Thyroid gland (tissue), 4 donors: ENCODE data around the gene EEF1A1. TPM values are rescaled to one million over a fixed set of nuclear protein-coding genes. Genes with fewer than 3 reads are reported as not detected.
A peak's percentile ranks its signal among the peaks of the same experiment; 100 is the strongest.
"Not testable (repeated sequence)": the region's sequence is repeated elsewhere in the genome, so short reads cannot be mapped to it uniquely, and the experiment has no call there.

Experiments
- DNase-seq, 2 donors: peaks; one replicate each; pipeline ENCODE4 v3.0.0-alpha.2; 2019
- H3K27ac ChIP-seq, 3 donors: fragments of 200-600 bp; sonication (generic); 1 replicate in 2 of 3; 2 replicates in 1 of 3; pipeline ENCODE4 v1.5.1; 2016 to 2019; ENCODE audit warnings: mild to moderate bottlenecking in 1 of 3, moderate library complexity in 1 of 3
- H3K27me3 ChIP-seq: fragments of 200-600 bp; sonication (generic); one replicate; pipeline ENCODE4 v1.5.1; 2019
- H3K36me3 ChIP-seq, 2 donors: fragments of 200-600 bp; sonication (generic); one replicate each; pipeline ENCODE4 v1.5.1; 2016 to 2019
- H3K4me1 ChIP-seq, 2 donors: fragments of 200-600 bp; sonication (generic); one replicate each; pipeline ENCODE4 v1.5.1; 2017 to 2019
- H3K4me3 ChIP-seq, 3 donors: fragments of 200-600 bp; sonication (generic); replicated peaks in 1 of 3; 1 replicate in 2 of 3; 2 replicates in 1 of 3; pipeline ENCODE4 v1.5.1; 2016; ENCODE audit warnings: mild to moderate bottlenecking in 1 of 3
- H3K9me3 ChIP-seq: fragments of 200-600 bp; sonication (generic); one replicate; pipeline ENCODE4 v1.5.1; 2017
- POLR2A ChIP-seq, 2 donors: fragments of 450-650 bp; IDR thresholded peaks; one replicate each; pipeline ENCODE4 v1.6.1; 2017; ENCODE audit warnings: antibody characterized with exemption in 2 of 2, mild to moderate bottlenecking in 2 of 2, moderate library complexity in 1 of 2
- WGBS, 2 donors: methylation state at CpG; one replicate each; pipeline ENCODE4 v1.1.5; 2017; 5-methylcytosine and 5-hydroxymethylcytosine counted together
- intact Hi-C: fragments of 100-400 bp; cut with DNase I; formaldehyde crosslinking; loops from one replicate; pipeline ENCODE4 v1.15.1; 2023
- total RNA-seq, 4 donors: library from RNA; depleted of rRNA; stranded (reverse); fragments of >200 nt; gene quantifications; one replicate each; pipeline ENCODE4 v1.2.3, GENCODE V29; 2016
- TF ChIP-seq, protein P1 (sequence below), 6 experiments: fragments of 200-600 bp in 3 of 6; fragments of 450-650 bp in 3 of 6; sonication (generic) in 3 of 6; IDR thresholded peaks; one replicate each; pipeline ENCODE4 v1.5.1; 2016 to 2019; ENCODE audit warnings: antibody characterized with exemption in 6 of 6, mild to moderate bottlenecking in 2 of 6, inconsistent platforms in 1 of 6, moderate library complexity in 1 of 6

EEF1A1 gene
- total RNA-seq, 4 donors from 2014 or later: 9,141 to 11,705 (median 10,644) TPM

GRCh38 chr6:73521351-73521985 lies 636 bp upstream of the EEF1A1 start:
- TF ChIP-seq, protein P1, sequence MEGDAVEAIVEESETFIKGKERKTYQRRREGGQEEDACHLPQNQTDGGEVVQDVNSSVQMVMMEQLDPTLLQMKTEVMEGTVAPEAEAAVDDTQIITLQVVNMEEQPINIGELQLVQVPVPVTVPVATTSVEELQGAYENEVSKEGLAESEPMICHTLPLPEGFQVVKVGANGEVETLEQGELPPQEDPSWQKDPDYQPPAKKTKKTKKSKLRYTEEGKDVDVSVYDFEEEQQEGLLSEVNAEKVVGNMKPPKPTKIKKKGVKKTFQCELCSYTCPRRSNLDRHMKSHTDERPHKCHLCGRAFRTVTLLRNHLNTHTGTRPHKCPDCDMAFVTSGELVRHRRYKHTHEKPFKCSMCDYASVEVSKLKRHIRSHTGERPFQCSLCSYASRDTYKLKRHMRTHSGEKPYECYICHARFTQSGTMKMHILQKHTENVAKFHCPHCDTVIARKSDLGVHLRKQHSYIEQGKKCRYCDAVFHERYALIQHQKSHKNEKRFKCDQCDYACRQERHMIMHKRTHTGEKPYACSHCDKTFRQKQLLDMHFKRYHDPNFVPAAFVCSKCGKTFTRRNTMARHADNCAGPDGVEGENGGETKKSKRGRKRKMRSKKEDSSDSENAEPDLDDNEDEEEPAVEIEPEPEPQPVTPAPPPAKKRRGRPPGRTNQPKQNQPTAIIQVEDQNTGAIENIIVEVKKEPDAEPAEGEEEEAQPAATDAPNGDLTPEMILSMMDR (IDR thresholded peaks at IDR 0.05): no peak
- peak in 1 of 2 donors; percentile 2 for TF ChIP-seq POLR2A (IDR thresholded peaks at IDR 0.05)
- H3K27ac ChIP-seq: peak overlapping the region; percentile 98 to 100 (median 99)
- H3K9me3 ChIP-seq: no peaks in the 10 kb centered on the region
- intact Hi-C loops: loop anchor here (10.0 kb wide), 1 partner anchor 53 kb away; no protein-coding TSS in a partner anchor
- DNase-seq: no peak
- H3K27me3 ChIP-seq: no peaks in the 10 kb centered on the region
- H3K36me3 ChIP-seq: peaks cover 26 to 39% of the 10 kb centered on the region in 2 donors
- 0 to 2% methylated on average over 14 to 22 of the region's 36 CpGs for WGBS, 2 donors
- peaks cover 16 to 32% of the 10 kb centered on the region in 2 donors for H3K4me1 ChIP-seq
- H3K4me3 ChIP-seq: peak overlapping the region; percentile 55 to 74 (median 56)

DNA sequence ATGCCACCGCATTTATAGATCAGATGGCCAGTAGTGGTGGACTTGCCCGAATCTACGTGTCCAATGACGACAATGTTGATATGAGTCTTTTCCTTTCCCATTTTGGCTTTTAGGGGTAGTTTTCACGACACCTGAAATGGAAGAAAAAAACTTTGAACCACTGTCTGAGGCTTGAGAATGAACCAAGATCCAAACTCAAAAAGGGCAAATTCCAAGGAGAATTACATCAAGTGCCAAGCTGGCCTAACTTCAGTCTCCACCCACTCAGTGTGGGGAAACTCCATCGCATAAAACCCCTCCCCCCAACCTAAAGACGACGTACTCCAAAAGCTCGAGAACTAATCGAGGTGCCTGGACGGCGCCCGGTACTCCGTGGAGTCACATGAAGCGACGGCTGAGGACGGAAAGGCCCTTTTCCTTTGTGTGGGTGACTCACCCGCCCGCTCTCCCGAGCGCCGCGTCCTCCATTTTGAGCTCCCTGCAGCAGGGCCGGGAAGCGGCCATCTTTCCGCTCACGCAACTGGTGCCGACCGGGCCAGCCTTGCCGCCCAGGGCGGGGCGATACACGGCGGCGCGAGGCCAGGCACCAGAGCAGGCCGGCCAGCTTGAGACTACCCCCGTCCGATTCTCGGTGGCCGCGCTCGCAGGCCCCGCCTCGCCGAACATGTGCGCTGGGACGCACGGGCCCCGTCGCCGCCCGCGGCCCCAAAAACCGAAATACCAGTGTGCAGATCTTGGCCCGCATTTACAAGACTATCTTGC lies 725 bp downstream of the EEF1A1 start:
- Histone ChIP-seq H3K4me3 (peak overlapping the region; percentile 85 to 97 (median 92)), H3K27ac (peak overlapping the region; percentile 98 to 100 (median 99)), H3K4me1 (peaks cover 24 to 44% of the 10 kb centered on the region in 2 donors), H3K27me3 (no peaks in the 10 kb centered on the region), H3K9me3 (no peaks in the 10 kb centered on the region), H3K36me3 (peaks cover 32 to 40% of the 10 kb centered on the region in 2 donors)
- intact Hi-C loops: loop anchor here (5.0 to 10.0 kb wide), 3 partner anchors 55 to 132 kb away; partner anchors contain the start of gene SLC17A5
- 1% methylated on average over 15 to 49 of the region's 56 CpGs for WGBS, 2 donors
- DNase-seq: peak; percentile 70 to 75
- TF ChIP-seq, protein P1 (IDR thresholded peaks at IDR 0.05): no peak
- peak in 1 of 2 donors; percentile 34 for TF ChIP-seq POLR2A (IDR thresholded peaks at IDR 0.05)

DNA sequence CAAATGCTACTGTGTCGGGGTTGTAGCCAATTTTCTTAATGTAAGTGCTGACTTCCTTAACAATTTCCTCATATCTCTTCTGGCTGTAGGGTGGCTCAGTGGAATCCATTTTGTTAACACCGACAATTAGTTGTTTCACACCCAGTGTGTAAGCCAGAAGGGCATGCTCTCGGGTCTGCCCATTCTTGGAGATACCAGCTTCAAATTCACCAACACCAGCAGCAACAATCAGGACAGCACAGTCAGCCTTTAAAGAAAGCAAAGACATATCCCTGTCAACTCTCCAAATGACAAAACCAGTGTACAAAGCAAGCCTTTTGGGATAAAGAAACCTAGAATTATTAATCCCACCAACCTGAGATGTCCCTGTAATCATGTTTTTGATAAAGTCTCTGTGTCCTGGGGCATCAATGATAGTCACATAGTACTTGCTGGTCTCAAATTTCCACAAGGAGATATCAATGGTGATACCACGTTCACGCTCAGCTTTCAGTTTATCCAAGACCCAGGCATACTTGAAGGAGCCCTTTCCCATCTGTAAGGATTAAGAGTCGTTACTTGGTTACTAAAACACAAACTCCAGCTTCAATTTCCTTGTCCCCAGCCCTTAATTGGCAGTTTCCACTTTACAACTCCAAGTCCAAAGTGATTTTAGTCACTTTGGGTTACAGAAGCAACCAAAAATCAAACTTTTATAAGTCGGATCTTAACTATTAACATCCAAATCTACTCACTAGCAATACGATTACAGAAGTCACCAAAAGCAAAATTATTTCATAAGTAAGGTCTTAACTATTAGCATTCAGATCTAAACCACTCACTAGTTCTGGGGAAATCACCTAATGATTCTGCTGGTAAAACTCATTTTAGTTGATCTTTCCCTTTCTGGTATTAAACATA lies 1.6 kb downstream of the EEF1A1 start:
- not testable (repeated sequence) for DNase-seq, H3K9me3 ChIP-seq, H3K27me3 ChIP-seq
- 11 to 20% methylated on average over 8 of the region's 8 CpGs for WGBS, 2 donors
- H3K4me3 ChIP-seq: peak overlapping the region; percentile 85 to 97 (median 92)
- peak overlapping the region; percentile 98 to 100 (median 99) for H3K27ac ChIP-seq
- peaks cover 32 to 40% of the 10 kb centered on the region in 2 donors for H3K36me3 ChIP-seq
- H3K4me1 ChIP-seq: peaks cover 24 to 46% of the 10 kb centered on the region in 2 donors
- intact Hi-C loops: loop anchor here (5.0 kb wide), 2 partner anchors 93 to 133 kb away; partner anchors contain the start of gene SLC17A5

DNA sequence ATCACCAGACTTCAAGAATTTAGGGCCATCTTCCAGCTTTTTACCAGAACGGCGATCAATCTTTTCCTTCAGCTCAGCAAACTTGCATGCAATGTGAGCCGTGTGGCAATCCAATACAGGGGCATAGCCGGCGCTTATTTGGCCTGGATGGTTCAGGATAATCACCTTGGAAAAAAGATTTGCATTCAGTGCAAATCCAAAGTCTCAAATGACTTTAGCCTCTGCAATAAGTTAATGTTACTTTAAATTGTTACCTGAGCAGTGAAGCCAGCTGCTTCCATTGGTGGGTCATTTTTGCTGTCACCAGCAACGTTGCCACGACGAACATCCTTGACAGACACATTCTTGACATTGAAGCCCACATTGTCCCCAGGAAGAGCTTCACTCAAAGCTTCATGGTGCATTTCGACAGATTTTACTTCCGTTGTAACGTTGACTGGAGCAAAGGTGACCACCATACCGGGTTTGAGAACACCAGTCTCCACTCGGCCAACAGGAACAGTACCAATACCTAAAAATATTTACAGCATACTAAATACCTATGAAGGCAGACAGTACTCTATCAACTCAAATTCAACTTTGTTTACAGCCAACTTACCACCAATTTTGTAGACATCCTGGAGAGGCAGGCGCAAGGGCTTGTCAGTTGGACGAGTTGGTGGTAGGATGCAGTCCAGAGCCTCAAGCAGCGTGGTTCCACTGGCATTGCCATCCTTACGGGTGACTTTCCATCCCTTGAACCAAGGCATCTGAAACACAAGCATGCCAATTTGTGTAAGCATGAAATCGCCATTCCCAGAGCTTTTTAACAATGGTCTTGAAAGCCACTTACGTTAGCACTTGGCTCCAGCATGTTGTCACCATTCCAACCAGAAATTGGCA lies 2.5 kb downstream of the EEF1A1 start:
- H3K36me3 ChIP-seq: peaks cover 32 to 40% of the 10 kb centered on the region in 2 donors

More for the DNA sequence above, 2.5 kb downstream of the EEF1A1 start:
- peaks cover 24 to 41% of the 10 kb centered on the region in 2 donors for H3K4me1 ChIP-seq
- DNase-seq: peak; percentile 23 to 33
- intact Hi-C loops: loop anchor here (5.0 kb wide), 2 partner anchors 94 to 134 kb away; partner anchors contain the start of gene SLC17A5
- peak overlapping the region in 1 of 3 donors; percentile 3 for H3K4me3 ChIP-seq
- H3K9me3 ChIP-seq, H3K27me3 ChIP-seq: not testable (repeated sequence)
- H3K27ac ChIP-seq: peak overlapping the region in 2 of 3 donors; percentile 70 to 99
- 23 to 33% methylated on average over 18 to 19 of the region's 19 CpGs for WGBS, 2 donors
